SU-DHL-6 (cell line): ENCODE data around the gene CBX6.

Source experiments
- CTCF ChIP-seq: fragments of 200-600 bp; sonication (generic); IDR thresholded peaks from one replicate; pipeline ENCODE4 v1.5.1; 2017; ENCODE audit warnings: antibody characterized with exemption, mild to moderate bottlenecking, low read length, moderate library complexity; ENCODE audit not compliant: insufficient read depth, poor library complexity, severe bottlenecking
- EZH2phosphoT487 ChIP-seq: fragments of 200-600 bp; sonication (generic), shearing (Covaris generic); conservative IDR thresholded peaks from 2 replicates; pipeline ENCODE4 v1.6.1; 2018; ENCODE audit warnings: mild to moderate bottlenecking, antibody characterized with exemption, low read length, moderate library complexity, mixed read lengths

- TF ChIP-seq CTCF, result no peak
- TF ChIP-seq EZH2phosphoT487, result no peak
Measured at GRCh38 chr22:38849811-38850210, 22.2 kb downstream of the CBX6 start.
